ENCODE data around the gene C16orf96. TPM values are rescaled to one million over a fixed set of nuclear protein-coding genes. Genes with fewer than 3 reads are reported as not detected.

The C16orf96 gene
- total and polyA plus RNA-seq, 2 donors (not counting 3 experiments of a cell fraction or from before 2014, with no cell fraction given) = not detected

- intact Hi-C loops (cut with micrococcal nuclease) = loop anchor here (5.0 kb wide), 2 partner anchors 73 to 347 kb away; partner anchors contain the start of genes CDIP1 and SEC14L5
- ChIA-PET CTCF (interaction anchor here (1.2 kb wide), 1 partner anchor 24 kb away, joined by 3 read pairs; no protein-coding TSS in a partner anchor), POLR2A (no interaction called here)
- H3K9me3 ChIP-seq (replicated peaks; ENCODE audit: control insufficient read depth, insufficient read depth, low read length) = no peaks in the 10 kb centered on the region
- DNase-seq (ENCODE audit: low read depth, low spot score) (no peak), FAIRE-seq (no peak)
- peaks cover 0 to 7% of the 10 kb centered on the region in 2 experiments for H3K36me3 ChIP-seq (ENCODE audit: control insufficient read depth in 2 of 2, extremely low read depth in 1 of 2, insufficient read depth in 2 of 2, low read length in 2 of 2)
- H3K4me1 ChIP-seq (ENCODE audit: control insufficient read depth, extremely low read depth, insufficient read depth, low read length) = peaks cover 12% of the 10 kb centered on the region
- H3K9ac ChIP-seq (replicated peaks; ENCODE audit: extremely low read depth, insufficient read depth, low read length) = no peak overlapping the region
- no peak overlapping the region for H3K4me2 ChIP-seq (ENCODE audit: insufficient read depth, low read length)
- no peaks in the 10 kb centered on the region for H3K9me1 ChIP-seq (replicated peaks; ENCODE audit: control insufficient read depth, extremely low read depth, insufficient read depth, low read length)
- no peaks in the 10 kb centered on the region for H3K27me3 ChIP-seq (ENCODE audit: control insufficient read depth in 2 of 2, insufficient read depth in 2 of 2, low read length in 2 of 2)
- BruUV-seq (replicated peaks) = no TSS peak
- dilution Hi-C loops (cut with MboI; ENCODE audit: extremely low pct_ligation_motif_present, low sequenced_read_pairs) = no loop called here
- H3K27ac ChIP-seq (ENCODE audit: insufficient read depth, low read depth, low read length) = no peak overlapping the region
- H4K20me1 ChIP-seq (replicated peaks; ENCODE audit: control insufficient read depth, extremely low read depth, insufficient read depth, low read length) = no peaks in the 10 kb centered on the region
- no peak overlapping the region for H2AFZ ChIP-seq (ENCODE audit: low read depth, low read length)
- H3K4me3 ChIP-seq (replicated peaks in 1 of 3; ENCODE audit: insufficient read depth in 1 of 3, low read depth in 1 of 3, low read length in 3 of 3) = no peak overlapping the region
- TF ChIP-seq MYC (IDR thresholded peaks at IDR 0.05; ENCODE audit: low read depth, low read length) (no peak), CTCF (IDR thresholded peaks at IDR 0.05; ENCODE audit: extremely low read depth in 1 of 2, insufficient read depth in 1 of 2, low read depth in 1 of 2, low read length in 2 of 2) (no peak), JUN (IDR thresholded peaks at IDR 0.05; ENCODE audit: borderline replicate concordance, insufficient read depth, insufficient read length, low read depth) (no peak), FOS (IDR thresholded peaks at IDR 0.05; ENCODE audit: borderline replicate concordance, insufficient read depth, low read length) (no peak), POLR2A (IDR thresholded peaks at IDR 0.05; ENCODE audit: low read depth, low read length) (no peak), MAX (IDR thresholded peaks at IDR 0.05; ENCODE audit: insufficient read depth, insufficient read length) (no peak), POLR2AphosphoS5 (IDR thresholded peaks at IDR 0.05; ENCODE audit: insufficient read depth, low read depth, low read length) (no peak), EZH2 (IDR thresholded peaks at IDR 0.05; ENCODE audit: borderline replicate concordance, low read depth, low read length, severe bottlenecking) (no peak), GATA2 (IDR thresholded peaks at IDR 0.05; ENCODE audit: insufficient read depth, insufficient read length, low read depth, low read length) (no peak)
- H3K79me2 ChIP-seq (ENCODE audit: control insufficient read depth, insufficient read depth, low read length) = peaks cover 19% of the 10 kb centered on the region
Measured at GRCh38 chr16:4610011-4611005, 54.2 kb downstream of the C16orf96 start.

All from endothelial cell of umbilical vein (primary cell).